Activated naive CD8-positive, alpha-beta T cell treated with anti-CD3 and anti-CD28 coated beads, Interleukin-2, amount 10 ng/mL, durations not matched to agents 7 days and 5 days (primary cell): ENCODE measurements around the gene MEST. TPM values are rescaled to one million over a fixed set of nuclear protein-coding genes. Genes with fewer than 3 reads are reported as not detected.

Experiments used
- ATAC-seq: fragments of 150-1000 bp; cut with Tn5 transposase; one replicate; pipeline ENCODE4 v1.10.0; 2021; ENCODE audit warnings: low read depth, moderate library complexity
- POLR2A ChIA-PET: fragments of 350-600 bp; sonication (Branson Sonifier 250); formaldehyde crosslinking; loops from one replicate; lab custom pipeline; 2021; ENCODE audit warnings: antibody characterized with exemption; lab: Charles Lee
- DNase-seq: peaks from one replicate; pipeline ENCODE4 v3.0.0; 2021
- H3K27ac Mint-ChIP-seq: one replicate; pipeline ENCODE4 v1.8.0; 2022; ENCODE audit warnings: mild to moderate bottlenecking, mixed read lengths
- H3K27me3 Mint-ChIP-seq: one replicate; pipeline ENCODE4 v1.8.0; 2022; ENCODE audit warnings: mild to moderate bottlenecking, moderate library complexity, mixed read lengths
- H3K36me3 Mint-ChIP-seq: one replicate; pipeline ENCODE4 v1.8.0; 2021; ENCODE audit warnings: mild to moderate bottlenecking, mixed read lengths
- H3K4me1 Mint-ChIP-seq: one replicate; pipeline ENCODE4 v1.8.0; 2021; ENCODE audit warnings: mixed read lengths
- H3K4me3 Mint-ChIP-seq: one replicate; pipeline ENCODE4 v1.8.0; 2022; ENCODE audit warnings: mild to moderate bottlenecking, moderate library complexity, mixed read lengths
- H3K9me3 Mint-ChIP-seq: one replicate; pipeline ENCODE4 v1.8.0; 2021; ENCODE audit warnings: mixed read lengths
- total RNA-seq, 2 experiments: library from RNA; stranded (reverse); gene quantifications; one replicate each; pipeline ENCODE4 v1.2.3, GENCODE V29; 2021

MEST gene
- total RNA-seq, 2 experiments from 2014 or later, result 8.7 to 11.6 TPM

GRCh38 chr7:130473289-130473688, 18.6 kb upstream of the MEST start:
- peaks cover 4% of the 10 kb centered on the region for H3K9me3 Mint-ChIP-seq
- peaks cover 19% of the 10 kb centered on the region for H3K4me1 Mint-ChIP-seq
- ATAC-seq (no peak), DNase-seq (no peak)
- POLR2A ChIA-PET, result no interaction called here
- H3K4me3 Mint-ChIP-seq, result no peak overlapping the region
- peaks cover 7% of the 10 kb centered on the region for H3K36me3 Mint-ChIP-seq
- H3K27me3 Mint-ChIP-seq, result peaks cover 6% of the 10 kb centered on the region
- peak overlapping the region; percentile 14 for H3K27ac Mint-ChIP-seq

- peaks cover 7% of the 10 kb centered on the region for H3K9me3 Mint-ChIP-seq
- no peak overlapping the region for H3K27ac Mint-ChIP-seq
- POLR2A ChIA-PET, result no interaction called here
- no peak overlapping the region for H3K4me3 Mint-ChIP-seq
- H3K4me1 Mint-ChIP-seq, result peaks cover 19% of the 10 kb centered on the region
- H3K27me3 Mint-ChIP-seq, result peaks cover 4% of the 10 kb centered on the region
- DNase-seq (no peak), ATAC-seq (no peak)
- H3K36me3 Mint-ChIP-seq, result peaks cover 7% of the 10 kb centered on the region
Observed at GRCh38 chr7:130473876-130474275, 18.0 kb upstream of the MEST start.

GRCh38 chr7:130475776-130476175, 16.1 kb upstream of the MEST start:
- POLR2A ChIA-PET, result no interaction called here
- peaks cover 7% of the 10 kb centered on the region for H3K9me3 Mint-ChIP-seq
- H3K4me1 Mint-ChIP-seq, result peaks cover 17% of the 10 kb centered on the region
- no peak overlapping the region for H3K27ac Mint-ChIP-seq
- ATAC-seq (no peak), DNase-seq (no peak)
- H3K4me3 Mint-ChIP-seq, result no peak overlapping the region
- peaks cover 5% of the 10 kb centered on the region for H3K36me3 Mint-ChIP-seq
- no peaks in the 10 kb centered on the region for H3K27me3 Mint-ChIP-seq

- peak overlapping the region; percentile 46 for H3K4me3 Mint-ChIP-seq
- H3K27ac Mint-ChIP-seq, result peak overlapping the region; percentile 73
- H3K27me3 Mint-ChIP-seq, result no peaks in the 10 kb centered on the region
- peaks cover 7% of the 10 kb centered on the region for H3K9me3 Mint-ChIP-seq
- DNase-seq (no peak), ATAC-seq (peak; percentile 66)
- POLR2A ChIA-PET, result interaction anchor here (0.5 to 1.7 kb wide), 4 partner anchors 35 to 1544 kb away, joined by 3 to 4 read pairs (median 3); partner anchors contain the start of gene CEP41
- H3K4me1 Mint-ChIP-seq, result peaks cover 17% of the 10 kb centered on the region
- H3K36me3 Mint-ChIP-seq, result peaks cover 4% of the 10 kb centered on the region
Observed at GRCh38 chr7:130476297-130477150, 15.4 kb upstream of the MEST start.

GRCh38 chr7:130478991-130479390, 12.9 kb upstream of the MEST start:
- H3K9me3 Mint-ChIP-seq, result peaks cover 4% of the 10 kb centered on the region
- DNase-seq, result no peak
- H3K27ac Mint-ChIP-seq, result no peak overlapping the region
- no peaks in the 10 kb centered on the region for H3K36me3 Mint-ChIP-seq
- ATAC-seq, result no peak
- peaks cover 2% of the 10 kb centered on the region for H3K27me3 Mint-ChIP-seq
- H3K4me3 Mint-ChIP-seq, result no peak overlapping the region
- peaks cover 10% of the 10 kb centered on the region for H3K4me1 Mint-ChIP-seq
- POLR2A ChIA-PET, result no interaction called here

- Mint-ChIP-seq H3K9me3 (peaks cover 5% of the 10 kb centered on the region), H3K4me3 (no peak overlapping the region), H3K27ac (no peak overlapping the region), H3K4me1 (peaks cover 12% of the 10 kb centered on the region), H3K36me3 (no peaks in the 10 kb centered on the region), H3K27me3 (peaks cover 8% of the 10 kb centered on the region)
- no peak for DNase-seq
- no peak for ATAC-seq
- POLR2A ChIA-PET, result no interaction called here
Observed at GRCh38 chr7:130479716-130480400, 12.0 kb upstream of the MEST start.

- Mint-ChIP-seq H3K36me3 (no peaks in the 10 kb centered on the region), H3K4me1 (peaks cover 20% of the 10 kb centered on the region), H3K4me3 (no peak overlapping the region), H3K27ac (no peak overlapping the region), H3K9me3 (peaks cover 5% of the 10 kb centered on the region), H3K27me3 (peaks cover 11% of the 10 kb centered on the region)
- DNase-seq (no peak), ATAC-seq (no peak)
- POLR2A ChIA-PET, result no interaction called here
Observed at GRCh38 chr7:130481898-130482297, 10.0 kb upstream of the MEST start.

GRCh38 chr7:130483031-130483430, 8.9 kb upstream of the MEST start:
- Mint-ChIP-seq H3K4me3 (no peak overlapping the region), H3K4me1 (peaks cover 22% of the 10 kb centered on the region), H3K27me3 (peaks cover 15% of the 10 kb centered on the region), H3K27ac (no peak overlapping the region), H3K9me3 (peaks cover 4% of the 10 kb centered on the region), H3K36me3 (no peaks in the 10 kb centered on the region)
- POLR2A ChIA-PET, result no interaction called here
- DNase-seq (no peak), ATAC-seq (no peak)

GRCh38 chr7:130485734-130486113, 6.2 kb upstream of the MEST start:
- DNase-seq (no peak), ATAC-seq (no peak)
- Mint-ChIP-seq H3K27me3 (peaks cover 29% of the 10 kb centered on the region), H3K4me1 (peaks cover 25% of the 10 kb centered on the region), H3K27ac (no peak overlapping the region), H3K9me3 (peaks cover 1% of the 10 kb centered on the region), H3K36me3 (no peaks in the 10 kb centered on the region), H3K4me3 (peak overlapping the region; percentile 81)
- POLR2A ChIA-PET, result no interaction called here

- peak; percentile 76 for ATAC-seq
- POLR2A ChIA-PET, result interaction anchor here (0.7 to 1.2 kb wide), 3 partner anchors 47 to 92 kb away, joined by 3 to 4 read pairs (median 3); no protein-coding TSS in a partner anchor
- Mint-ChIP-seq H3K9me3 (peaks cover 1% of the 10 kb centered on the region), H3K27me3 (peaks cover 33% of the 10 kb centered on the region), H3K27ac (peak overlapping the region; percentile 72), H3K4me3 (peak overlapping the region; percentile 81), H3K4me1 (peaks cover 26% of the 10 kb centered on the region), H3K36me3 (peaks cover 1% of the 10 kb centered on the region)
- DNase-seq, result peak; percentile 67
Observed at GRCh38 chr7:130486114-130486953, 5.6 kb upstream of the MEST start.

- Mint-ChIP-seq H3K27ac (peak overlapping the region; percentile 2), H3K27me3 (peaks cover 37% of the 10 kb centered on the region), H3K9me3 (peaks cover 1% of the 10 kb centered on the region), H3K4me3 (peak overlapping the region; percentile 81), H3K36me3 (peaks cover 1% of the 10 kb centered on the region), H3K4me1 (peaks cover 24% of the 10 kb centered on the region)
- ATAC-seq (no peak), DNase-seq (no peak)
- POLR2A ChIA-PET, result interaction anchor here (0.7 to 1.2 kb wide), 4 partner anchors 48 to 110 kb away, joined by 3 to 4 read pairs (median 3); no protein-coding TSS in a partner anchor
Observed at GRCh38 chr7:130486954-130487436, 4.9 kb upstream of the MEST start.

GRCh38 chr7:130488392-130489139, 3.3 kb upstream of the MEST start:
- Mint-ChIP-seq H3K27me3 (peaks cover 49% of the 10 kb centered on the region), H3K4me1 (peaks cover 29% of the 10 kb centered on the region), H3K4me3 (no peak overlapping the region), H3K36me3 (peaks cover 5% of the 10 kb centered on the region), H3K9me3 (peaks cover 1% of the 10 kb centered on the region), H3K27ac (no peak overlapping the region)
- no peak for ATAC-seq
- no peak for DNase-seq
- POLR2A ChIA-PET, result no interaction called here
